H1 (cell line): ENCODE data around the gene RNF38. TPM values are rescaled to one million over a fixed set of nuclear protein-coding genes. Genes with fewer than 3 reads are reported as not detected.

Experiments used
- CTCF ChIA-PET: fragments of 300-600 bp; sonication (Branson Sonifier 250); formaldehyde crosslinking; loops from one replicate; lab custom pipeline; 2021; ENCODE audit not compliant: partially characterized antibody; lab: Charles Lee
- POLR2A ChIA-PET: fragments of 300-600 bp; sonication (Branson Sonifier 250); formaldehyde crosslinking; loops from one replicate; lab custom pipeline; 2021; ENCODE audit warnings: inconsistent platforms; ENCODE audit not compliant: partially characterized antibody; lab: Charles Lee
- DNase-seq, 2 experiments: peaks; one replicate each; pipeline versions ENCODE4 v3.0.0 to v3.0.0-alpha.2; 2010 to 2022; ENCODE audit warnings: low spot score in 2 of 2, low read depth in 1 of 2, mixed read lengths in 1 of 2
- FAIRE-seq: peaks from 2 replicates; lab custom pipeline; 2011; peaks lifted over from hg19 to GRCh38; lab: Jason Lieb, UNC
- H2AFZ ChIP-seq: 2 replicates; pipeline ENCODE4 v1.8.1; 2012; ENCODE audit warnings: low read length, inconsistent platforms
- H2AK5ac ChIP-seq: 2 replicates; pipeline ENCODE4 v1.6.1; 2013; ENCODE audit warnings: low read depth, low read length
- H2BK120ac ChIP-seq: replicated peaks from 2 replicates; pipeline ENCODE3; 2013; ENCODE audit warnings: low read depth, low read length, inconsistent platforms
- H2BK12ac ChIP-seq: 2 replicates; pipeline ENCODE4 v1.6.1; 2013; ENCODE audit warnings: low read depth, low read length
- H2BK15ac ChIP-seq: 2 replicates; pipeline ENCODE4 v1.6.1; 2013; ENCODE audit warnings: low read length
- H2BK20ac ChIP-seq: 2 replicates; pipeline ENCODE4 v1.6.1; 2013; ENCODE audit warnings: low read length
- H2BK5ac ChIP-seq: 2 replicates; pipeline ENCODE4 v1.6.1; 2013; ENCODE audit warnings: low read depth, low read length
- H3K14ac ChIP-seq: 2 replicates; pipeline ENCODE4 v1.6.1; 2013; ENCODE audit warnings: inconsistent platforms; ENCODE audit not compliant: insufficient read length
- H3K18ac ChIP-seq: 2 replicates; pipeline ENCODE4 v1.6.1; 2013; ENCODE audit warnings: low read length; ENCODE audit errors: extremely low read depth
- H3K23ac ChIP-seq: 2 replicates; pipeline ENCODE4 v1.6.1; 2013; ENCODE audit warnings: inconsistent platforms; ENCODE audit not compliant: insufficient read length
- H3K23me2 ChIP-seq: 2 replicates; pipeline ENCODE4 v1.6.1; 2013; ENCODE audit warnings: low read depth, low read length
- H3K27ac ChIP-seq: 2 replicates; pipeline ENCODE4 v1.6.1; 2011; ENCODE audit warnings: low read depth, low read length, inconsistent platforms
- H3K27me3 ChIP-seq, 4 experiments: replicated peaks in 1 of 4; 1 replicate in 1 of 4; 2 replicates in 3 of 4; pipeline versions ENCODE4 v1.6.1 to v1.8.1; 2011 to 2013; ENCODE audit warnings: low read length in 3 of 4, mild to moderate bottlenecking in 3 of 4, inconsistent platforms in 2 of 4, mixed read lengths in 2 of 4, moderate library complexity in 1 of 4; ENCODE audit not compliant: control insufficient read depth in 3 of 4, insufficient read depth in 3 of 4; ENCODE audit errors: extremely low read depth in 1 of 4
- H3K36me3 ChIP-seq, 4 experiments: 2 replicates each; pipeline versions ENCODE4 v1.6.1 to v1.8.1; 2011 to 2013; ENCODE audit warnings: mild to moderate bottlenecking in 4 of 4, low read length in 3 of 4, moderate library complexity in 2 of 4, control low read depth in 1 of 4, inconsistent platforms in 1 of 4; ENCODE audit not compliant: insufficient read depth in 4 of 4, control insufficient read depth in 2 of 4
- H3K4ac ChIP-seq: replicated peaks from 2 replicates; pipeline ENCODE3; 2013; ENCODE audit warnings: low read length, low read depth, mixed read lengths, inconsistent platforms; ENCODE audit not compliant: insufficient read length
- H3K4me1 ChIP-seq, 4 experiments: replicated peaks in 1 of 4; 1 replicate in 1 of 4; 2 replicates in 3 of 4; pipeline versions ENCODE4 v1.6.1 to v1.8.1; 2011 to 2013; ENCODE audit warnings: low read length in 3 of 4, inconsistent platforms in 2 of 4, mixed read lengths in 1 of 4; ENCODE audit not compliant: insufficient read depth in 4 of 4, control insufficient read depth in 3 of 4
- H3K4me2 ChIP-seq, 2 experiments: 2 replicates each; pipeline versions ENCODE4 v1.6.1 to v1.8.1; 2011 to 2013; ENCODE audit warnings: low read depth in 2 of 2, low read length in 2 of 2, control low read depth in 1 of 2, inconsistent platforms in 1 of 2, mild to moderate bottlenecking in 1 of 2; ENCODE audit not compliant: insufficient read depth in 1 of 2
- H3K4me3 ChIP-seq, 4 experiments: fragments of 200-600, 300-600 bp in 1 of 4; sonication (generic), shearing (Covaris generic), sonication (Bioruptor Twin) in 1 of 4; 2 replicates each; pipeline versions ENCODE4 v1.5.1 to v1.8.1; 2011 to 2016; ENCODE audit warnings: low read length in 4 of 4, low read depth in 3 of 4, control low read depth in 2 of 4, inconsistent platforms in 2 of 4, mild to moderate bottlenecking in 2 of 4, mixed read lengths in 1 of 4, moderate library complexity in 1 of 4; ENCODE audit not compliant: insufficient read depth in 2 of 4; ENCODE audit errors: extremely low read depth in 1 of 4
- H3K56ac ChIP-seq: replicated peaks from 2 replicates; pipeline ENCODE3; 2013; ENCODE audit warnings: low read depth, mild to moderate bottlenecking, mixed read lengths, low read length, inconsistent platforms; ENCODE audit not compliant: insufficient read length
- H3K79me1 ChIP-seq: 2 replicates; pipeline ENCODE4 v1.6.1; 2013; ENCODE audit warnings: low read depth, low read length, control low read depth
- H3K79me2 ChIP-seq, 2 experiments: 2 replicates each; pipeline versions ENCODE4 v1.6.1 to v1.8.1; 2012 to 2013; ENCODE audit warnings: low read length in 2 of 2, mild to moderate bottlenecking in 2 of 2, inconsistent platforms in 1 of 2; ENCODE audit not compliant: insufficient read depth in 2 of 2, control insufficient read depth in 1 of 2
- H3K9ac ChIP-seq, 4 experiments: replicated peaks in 1 of 4; 1 replicate in 1 of 4; 2 replicates in 3 of 4; pipeline versions ENCODE4 v1.6.1 to v1.8.1; 2011 to 2013; ENCODE audit warnings: low read depth in 3 of 4, low read length in 3 of 4, control low read depth in 2 of 4, mild to moderate bottlenecking in 2 of 4, moderate library complexity in 2 of 4, inconsistent platforms in 1 of 4; ENCODE audit errors: extremely low read depth in 1 of 4
- H3K9me3 ChIP-seq, 2 experiments: 2 replicates each; pipeline versions ENCODE4 v1.6.1 to v1.8.1; 2012 to 2013; ENCODE audit warnings: mild to moderate bottlenecking in 2 of 2, moderate library complexity in 2 of 2, control low read depth in 1 of 2, inconsistent platforms in 1 of 2, low read depth in 1 of 2, low read length in 1 of 2, mixed read lengths in 1 of 2; ENCODE audit not compliant: insufficient read depth in 2 of 2
- H4K20me1 ChIP-seq, 2 experiments: replicated peaks in 1 of 2; 2 replicates each; pipeline versions ENCODE3 to v1.8.1; 2011 to 2013; ENCODE audit warnings: inconsistent platforms in 2 of 2, low read length in 2 of 2, mild to moderate bottlenecking in 1 of 2; ENCODE audit not compliant: insufficient read depth in 2 of 2, control insufficient read depth in 1 of 2
- H4K5ac ChIP-seq: 2 replicates; pipeline ENCODE4 v1.6.1; 2013; ENCODE audit warnings: low read length, low read depth, mixed read lengths, inconsistent platforms; ENCODE audit not compliant: insufficient read length
- H4K8ac ChIP-seq: 2 replicates; pipeline ENCODE4 v1.8.0; 2013; ENCODE audit warnings: mild to moderate bottlenecking, moderate library complexity, low read length, inconsistent platforms; ENCODE audit not compliant: insufficient read depth; ENCODE audit errors: extremely low read depth
- H4K91ac ChIP-seq: replicated peaks from 2 replicates; pipeline ENCODE3; 2013; ENCODE audit warnings: low read length, mixed read lengths, inconsistent platforms; ENCODE audit not compliant: insufficient read length
- CEBPB ChIP-seq: IDR thresholded peaks from 2 replicates; pipeline ENCODE4 v1.6.1; 2012; ENCODE audit warnings: low read depth, low read length
- MAFK ChIP-seq: IDR thresholded peaks from 2 replicates; pipeline ENCODE4 v1.6.1; 2012; ENCODE audit warnings: low read depth, mild to moderate bottlenecking, improper control_type of control experiment, low read length
- WGBS, 2 experiments: shearing (Covaris generic) in 1 of 2; methylation state at CpG; one replicate each; pipeline versions ENCODE4 v1.1.6 to v1.1.7; 2013 to 2015; ENCODE audit warnings: low lambda C conversion rate in 2 of 2, mixed read lengths in 2 of 2, inconsistent platforms in 1 of 2, low coverage in 1 of 2, missing lambda C conversion rate in 1 of 2; ENCODE audit not compliant: insufficient replicate concordance in 2 of 2, insufficient coverage in 1 of 2, insufficient read length in 1 of 2; ENCODE audit errors: extremely low coverage in 1 of 2, missing lambda C conversion rate in 1 of 2; 5-methylcytosine and 5-hydroxymethylcytosine counted together
- polyA plus RNA-seq, 7 experiments: library from polyadenylated mRNA; depleted of rRNA in 3 of 7; stranded (reverse) in 5 of 7; unstranded in 2 of 7; fragments of >200 nt in 5 of 7; fragments of 200-250 nt in 2 of 7; gene quantifications; 1 replicate in 5 of 7; 2 replicates in 1 of 7; 4 replicates in 1 of 7; pipeline versions ENCODE4 v1.2.1 to v1.2.3, GENCODE V29; 2011 to 2013; ENCODE audit warnings: missing spikeins in 2 of 7, mixed read lengths in 2 of 7
- total RNA-seq: library from RNA; stranded (reverse); fragmentation: NEBNext Ultra II Directional; extraction: Animal tissue kit (Norgen Biotek cat#: 25700); gene quantifications from 2 replicates; pipeline ENCODE4 v1.2.1, GENCODE V29; 2021

The RNF38 gene
- total and polyA plus RNA-seq, 2 of the 8 experiments (the other 6 are each of a cell fraction or from before 2014, with no cell fraction given): 54.9 to 60.9 TPM

- Histone ChIP-seq H3K9me3 (no peaks in the 10 kb centered on the region), H3K23ac (no peak overlapping the region), H2AK5ac (no peak overlapping the region), H2AFZ (no peak overlapping the region), H3K36me3 (no peaks in the 10 kb centered on the region), H3K4me3 (no peak overlapping the region), H3K27ac (no peak overlapping the region), H3K14ac (no peak overlapping the region), H3K79me2 (no peaks in the 10 kb centered on the region), H3K4ac (no peak overlapping the region), H2BK15ac (no peak overlapping the region), H3K18ac (no peak overlapping the region), H3K4me1 (no peaks in the 10 kb centered on the region), H3K23me2 (no peaks in the 10 kb centered on the region; the same call in 1 of the 2 replicates), H4K5ac (no peak overlapping the region)
- no peak for DNase-seq
- CTCF ChIA-PET: interaction anchor here (0.6 to 1.7 kb wide), 8 partner anchors 9 to 222 kb away, joined by 3 to 6 read pairs (median 3); no protein-coding TSS in a partner anchor
- no peak for TF ChIP-seq MAFK
- TF ChIP-seq CEBPB: peak; percentile 50; the same call in 1 of the 2 replicates
- TF ChIP-seq, all 59 proteins: peak for 1
- Histone ChIP-seq H2BK120ac (no peak overlapping the region), H3K56ac (no peak overlapping the region), H3K27me3 (no peaks in the 10 kb centered on the region), H4K91ac (no peak overlapping the region), H3K9ac (no peak overlapping the region), H2BK5ac (no peak overlapping the region), H3K79me1 (no peaks in the 10 kb centered on the region), H4K20me1 (no peaks in the 10 kb centered on the region), H2BK20ac (no peak overlapping the region), H4K8ac (no peak overlapping the region), H2BK12ac (no peak overlapping the region), H3K4me2 (no peak overlapping the region)
- FAIRE-seq: no peak
- 87% methylated on average over 21 of the region's 24 CpGs; no CpG with 5 or more reads in 1 of the 2 experiments for WGBS, 2 experiments
- POLR2A ChIA-PET: interaction anchor here (2.1 kb wide), 1 partner anchor 11 kb away, joined by 5 read pairs; no protein-coding TSS in a partner anchor
Observed at GRCh38 chr9:36325081-36325828, 74.8 kb downstream of the RNF38 start.
